Epithelial cell of esophagus (primary cell): ENCODE results near the gene AGRP.

ENCODE experiments used
- DNase-seq: peaks from one replicate; pipeline ENCODE4 v3.0.0; 2010; ENCODE audit warnings: low read depth
- H3K4me3 ChIP-seq: 2 replicates; pipeline ENCODE4 v1.5.1; 2011; ENCODE audit warnings: mild to moderate bottlenecking, low read length, control low read depth
- CTCF ChIP-seq: IDR thresholded peaks from 2 replicates; pipeline ENCODE4 v1.5.1; 2011; ENCODE audit warnings: low read depth, mild to moderate bottlenecking, low read length, control low read depth, inconsistent platforms; ENCODE audit not compliant: insufficient read depth; ENCODE audit errors: missing control alignments

AGRP gene

GRCh38 chr16:67458121-67458641 lies 25.2 kb downstream of the AGRP start:
- no peak for DNase-seq
- TF ChIP-seq CTCF: no peak
- no peak overlapping the region for H3K4me3 ChIP-seq

GRCh38 chr16:67457611-67458010 lies 25.7 kb downstream of the AGRP start:
- H3K4me3 ChIP-seq: no peak overlapping the region
- TF ChIP-seq CTCF: no peak
- DNase-seq: no peak

- no peak overlapping the region for H3K4me3 ChIP-seq
- peak; percentile 45 for DNase-seq
These were observed 26.8 kb downstream of the AGRP start for GRCh38 chr16:67456391-67457081.

GRCh38 chr16:67454852-67455251 lies 28.5 kb downstream of the AGRP start:
- H3K4me3 ChIP-seq: no peak overlapping the region
- TF ChIP-seq CTCF: no peak
- DNase-seq: no peak

More at GRCh38 chr16:67456391-67457081, 26.8 kb downstream of the AGRP start:
- TF ChIP-seq CTCF: peak; percentile 65

- no peak overlapping the region for H3K4me3 ChIP-seq
- no peak for TF ChIP-seq CTCF
These were observed 29.2 kb downstream of the AGRP start for GRCh38 chr16:67454104-67454503.

GRCh38 chr16:67451704-67452435 lies 31.5 kb downstream of the AGRP start:
- H3K4me3 ChIP-seq: no peak overlapping the region
- TF ChIP-seq CTCF: no peak
- no peak for DNase-seq

More at GRCh38 chr16:67454104-67454503, 29.2 kb downstream of the AGRP start:
- DNase-seq: no peak
